ENCODE data around the gene PDE10A. TPM values are rescaled to one million over a fixed set of nuclear protein-coding genes. Genes with fewer than 3 reads are reported as not detected.
A peak's percentile ranks its signal among the peaks of the same experiment; 100 is the strongest.

Gene PDE10A
- total RNA-seq, 2 donors from 2014 or later, result 0.20 TPM; not detected in 1

GRCh38 chr6:165671222-165671768 is 8.3 kb upstream of the PDE10A start:
- no peaks in the 10 kb centered on the region for H3K36me3 Mint-ChIP-seq (ENCODE audit: low read depth)

GRCh38 chr6:165668951-165669350 is 5.9 kb upstream of the PDE10A start:
- no peaks in the 10 kb centered on the region for H3K9me3 ChIP-seq (ENCODE audit: control insufficient read depth, low read length, poor library complexity, severe bottlenecking)
- H3K27me3 Mint-ChIP-seq, result peaks cover 28% of the 10 kb centered on the region
- H3K27ac Mint-ChIP-seq, result no peak overlapping the region
- DNase-seq (no peak), ATAC-seq (no peak)
- H3K4me3 Mint-ChIP-seq, result no peak overlapping the region
- peaks cover 3% of the 10 kb centered on the region for H3K36me3 Mint-ChIP-seq (ENCODE audit: low read depth)
- H3K4me1 Mint-ChIP-seq, result peaks cover 8% of the 10 kb centered on the region

More at GRCh38 chr6:165671222-165671768, 8.3 kb upstream of the PDE10A start:
- Mint-ChIP-seq H3K4me1 (no peaks in the 10 kb centered on the region), H3K27ac (no peak overlapping the region), H3K27me3 (peaks cover 12% of the 10 kb centered on the region), H3K4me3 (no peak overlapping the region)
- H3K9me3 ChIP-seq (ENCODE audit: control insufficient read depth, low read length, poor library complexity, severe bottlenecking), result no peaks in the 10 kb centered on the region
- DNase-seq, result no peak
- ATAC-seq, result no peak

- Mint-ChIP-seq H3K27me3 (peaks cover 34% of the 10 kb centered on the region), H3K27ac (no peak overlapping the region), H3K4me1 (peaks cover 8% of the 10 kb centered on the region)
These were observed 2.3 kb upstream of the PDE10A start for GRCh38 chr6:165665384-165665672.

DNA sequence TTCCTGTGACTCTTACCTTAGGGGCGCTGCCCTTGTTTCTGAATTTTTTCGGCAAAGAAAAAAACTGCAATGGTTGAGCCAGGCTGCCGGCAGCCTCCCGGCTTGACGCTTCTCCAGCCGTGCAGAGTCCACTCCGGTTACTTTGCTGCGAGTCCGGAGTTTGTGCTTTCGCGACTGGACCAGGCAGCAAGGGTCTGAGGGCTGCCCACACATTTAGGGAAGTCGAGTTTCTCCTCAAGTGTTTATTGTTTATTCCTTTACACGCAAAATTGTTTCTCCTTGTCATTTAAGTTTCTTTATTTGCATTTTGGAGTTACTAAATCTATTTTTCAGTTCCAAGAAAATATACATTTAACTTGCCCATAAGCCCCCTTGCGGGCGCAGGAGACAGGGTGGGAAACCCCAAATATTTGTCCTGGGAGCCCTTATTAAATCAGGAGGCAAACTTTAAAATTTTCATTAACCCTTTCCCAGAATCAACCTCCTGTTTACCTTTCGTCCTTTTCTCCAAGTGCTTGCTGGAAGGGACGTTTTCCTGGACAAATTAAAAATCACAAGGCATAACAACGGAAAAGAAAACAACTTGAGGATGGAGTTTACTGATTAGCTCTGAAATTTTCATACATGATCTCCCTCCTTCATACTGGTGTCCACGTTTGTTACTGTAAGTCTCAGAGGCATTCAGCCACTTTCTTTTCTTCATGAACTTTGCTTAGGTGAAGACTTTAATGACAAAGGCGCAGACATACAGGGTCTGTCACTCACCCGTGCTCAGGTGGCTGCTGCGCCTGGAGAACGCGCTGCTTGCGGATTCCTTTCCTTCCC is 1.7 kb upstream of the PDE10A start:
- peaks cover 8% of the 10 kb centered on the region for H3K4me1 Mint-ChIP-seq
- peaks cover 35% of the 10 kb centered on the region for H3K27me3 Mint-ChIP-seq
- no peak overlapping the region for H3K27ac Mint-ChIP-seq
- H3K36me3 Mint-ChIP-seq (ENCODE audit: low read depth), result peaks cover 3% of the 10 kb centered on the region
- DNase-seq (no peak), ATAC-seq (no peak)
- H3K9me3 ChIP-seq (ENCODE audit: control insufficient read depth, low read length, poor library complexity, severe bottlenecking), result no peaks in the 10 kb centered on the region
- H3K4me3 Mint-ChIP-seq, result peak overlapping the region; percentile 57

More at GRCh38 chr6:165665384-165665672, 2.3 kb upstream of the PDE10A start:
- H3K9me3 ChIP-seq (ENCODE audit: control insufficient read depth, low read length, poor library complexity, severe bottlenecking), result no peaks in the 10 kb centered on the region
- H3K4me3 Mint-ChIP-seq, result no peak overlapping the region
- ATAC-seq (no peak), DNase-seq (no peak)
- peaks cover 3% of the 10 kb centered on the region for H3K36me3 Mint-ChIP-seq (ENCODE audit: low read depth)

DNA sequence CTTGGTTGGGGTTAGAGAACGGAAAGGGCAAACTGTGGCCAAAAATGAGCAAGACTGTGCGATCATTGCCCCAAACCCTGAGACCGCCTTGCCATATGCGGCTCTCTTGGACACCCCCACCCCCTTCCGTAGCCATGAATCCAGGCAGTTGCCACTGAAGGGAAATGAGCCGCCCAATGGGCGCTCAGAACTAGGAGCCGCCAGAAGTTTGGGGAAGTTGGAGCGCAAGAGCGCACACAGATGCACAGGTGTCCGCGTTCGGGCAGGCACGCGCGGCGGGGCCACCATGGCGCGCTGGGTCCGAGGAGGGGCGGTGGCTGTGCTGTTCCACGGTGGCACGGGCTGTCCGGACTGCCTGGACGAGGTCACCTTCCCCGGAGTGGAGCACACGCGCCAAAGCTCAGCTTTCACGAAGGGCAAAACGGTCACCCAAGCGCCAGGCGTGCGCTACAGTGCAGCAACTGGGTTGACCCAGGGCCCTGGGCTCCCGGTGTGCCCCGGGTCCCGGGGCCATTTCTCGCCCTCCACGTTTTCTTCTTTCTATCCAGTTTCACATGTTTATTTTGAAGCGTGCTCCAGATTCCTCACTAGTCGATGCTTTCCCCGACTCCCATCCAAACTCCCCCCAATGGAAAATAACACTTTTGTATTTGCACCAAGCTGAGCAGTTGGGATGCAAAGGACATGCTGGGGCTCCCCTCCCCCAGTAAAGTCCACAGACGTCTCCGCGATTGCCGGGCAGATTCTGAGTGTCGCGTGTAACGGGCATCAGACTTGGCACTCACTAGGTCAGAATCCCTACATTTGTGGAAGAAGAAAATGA is 906 bp upstream of the PDE10A start:
- ATAC-seq (no peak), DNase-seq (no peak)
- peak overlapping the region; percentile 62 for H3K4me3 Mint-ChIP-seq
- peaks cover 8% of the 10 kb centered on the region for H3K4me1 Mint-ChIP-seq
- no peak overlapping the region for H3K27ac Mint-ChIP-seq
- peaks cover 40% of the 10 kb centered on the region for H3K27me3 Mint-ChIP-seq
- no peaks in the 10 kb centered on the region for H3K9me3 ChIP-seq (ENCODE audit: control insufficient read depth, low read length, poor library complexity, severe bottlenecking)
- peaks cover 5% of the 10 kb centered on the region for H3K36me3 Mint-ChIP-seq (ENCODE audit: low read depth)

GRCh38 chr6:165663377-165663735 is 315 bp upstream of the PDE10A start:
- Mint-ChIP-seq H3K4me3 (peak overlapping the region; percentile 62), H3K36me3 (ENCODE audit: low read depth) (peaks cover 5% of the 10 kb centered on the region), H3K27me3 (peaks cover 46% of the 10 kb centered on the region), H3K27ac (no peak overlapping the region), H3K4me1 (peaks cover 8% of the 10 kb centered on the region)
- DNase-seq, result no peak
- no peaks in the 10 kb centered on the region for H3K9me3 ChIP-seq (ENCODE audit: control insufficient read depth, low read length, poor library complexity, severe bottlenecking)
- ATAC-seq, result no peak

- H3K27ac Mint-ChIP-seq, result no peak overlapping the region
- DNase-seq (no peak), ATAC-seq (no peak)
- H3K4me1 Mint-ChIP-seq, result peaks cover 8% of the 10 kb centered on the region
- peaks cover 5% of the 10 kb centered on the region for H3K36me3 Mint-ChIP-seq (ENCODE audit: low read depth)
- peak overlapping the region; percentile 45 for H3K4me3 Mint-ChIP-seq
- peaks cover 51% of the 10 kb centered on the region for H3K27me3 Mint-ChIP-seq
- H3K9me3 ChIP-seq (ENCODE audit: control insufficient read depth, low read length, poor library complexity, severe bottlenecking), result no peaks in the 10 kb centered on the region
These were observed 846 bp downstream of the PDE10A start for GRCh38 chr6:165662041-165662748.

DNA sequence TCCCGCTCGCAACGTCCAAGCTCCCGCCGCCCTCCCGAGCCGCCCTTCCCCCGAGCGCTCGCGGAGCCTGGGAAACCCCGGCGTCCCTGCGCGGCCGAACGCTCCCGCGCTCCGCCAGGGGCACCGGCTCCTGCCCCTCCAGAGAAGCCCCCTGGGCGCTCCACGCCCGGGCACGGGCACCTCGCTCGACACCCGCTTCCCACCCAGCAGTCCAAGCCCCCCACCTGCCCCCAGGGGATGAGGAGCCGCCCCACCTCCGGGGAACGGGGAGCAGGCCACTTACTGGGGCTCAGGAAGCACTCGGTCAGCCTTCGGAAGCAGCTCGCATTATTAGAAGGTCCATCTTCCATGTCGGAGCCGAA is 1.4 kb downstream of the PDE10A start:
- Mint-ChIP-seq H3K4me3 (no peak overlapping the region), H3K4me1 (peaks cover 8% of the 10 kb centered on the region), H3K36me3 (ENCODE audit: low read depth) (peaks cover 5% of the 10 kb centered on the region), H3K27ac (no peak overlapping the region), H3K27me3 (peaks cover 49% of the 10 kb centered on the region)
- DNase-seq, result no peak
- no peak for ATAC-seq
- no peaks in the 10 kb centered on the region for H3K9me3 ChIP-seq (ENCODE audit: control insufficient read depth, low read length, poor library complexity, severe bottlenecking)

DNA sequence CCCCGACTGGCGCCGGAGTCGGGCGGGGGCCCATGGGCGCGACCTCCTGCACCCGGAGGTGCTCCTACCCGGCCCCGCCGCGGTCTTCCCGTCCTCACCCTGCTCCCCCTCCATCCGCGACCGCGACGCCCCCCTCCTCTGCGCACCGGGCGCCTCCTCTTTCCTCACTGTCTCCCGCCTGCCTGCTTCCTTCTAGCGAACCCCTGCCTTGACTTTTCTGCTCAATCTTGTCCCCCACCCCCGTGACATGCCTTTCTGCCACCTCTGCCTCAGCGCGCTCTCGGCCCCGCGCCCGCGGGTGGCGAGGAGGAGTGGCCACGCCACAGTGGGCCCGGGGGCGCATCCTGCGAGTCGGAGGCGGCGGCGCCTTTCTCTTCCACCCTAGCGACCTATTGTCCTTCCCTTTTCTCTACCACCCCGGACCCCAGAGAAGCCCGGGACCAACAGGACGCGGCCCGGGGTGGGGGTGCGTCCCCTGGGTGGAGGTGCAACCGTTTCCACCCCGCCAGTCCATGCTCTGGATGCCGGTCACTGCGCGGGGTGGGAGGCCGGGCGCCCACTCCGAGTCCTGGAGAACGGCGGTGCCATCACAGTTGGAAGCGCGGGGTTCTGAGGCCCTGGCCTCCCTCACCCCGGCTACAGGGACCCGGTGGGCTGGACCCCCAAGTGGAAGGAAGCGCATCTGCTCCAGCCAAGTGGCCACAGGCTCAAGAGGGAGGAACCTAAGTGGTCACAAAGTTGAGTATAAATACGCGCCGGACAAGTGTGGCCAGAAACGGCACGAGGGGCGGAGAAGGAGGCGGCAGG is 2.0 kb downstream of the PDE10A start:
- no peak for DNase-seq
- Mint-ChIP-seq H3K27ac (no peak overlapping the region), H3K36me3 (ENCODE audit: low read depth) (peaks cover 5% of the 10 kb centered on the region), H3K4me1 (peaks cover 8% of the 10 kb centered on the region), H3K4me3 (peak overlapping the region; percentile 70), H3K27me3 (peaks cover 45% of the 10 kb centered on the region)
- no peaks in the 10 kb centered on the region for H3K9me3 ChIP-seq (ENCODE audit: control insufficient read depth, low read length, poor library complexity, severe bottlenecking)
- ATAC-seq, result no peak

GRCh38 chr6:165659945-165660856 is 2.8 kb downstream of the PDE10A start:
- H3K27ac Mint-ChIP-seq, result no peak overlapping the region
- H3K36me3 Mint-ChIP-seq (ENCODE audit: low read depth), result peaks cover 5% of the 10 kb centered on the region
- no peak for DNase-seq
- H3K27me3 Mint-ChIP-seq, result peaks cover 42% of the 10 kb centered on the region
- H3K4me1 Mint-ChIP-seq, result peaks cover 6% of the 10 kb centered on the region
- peak overlapping the region; percentile 45 for H3K4me3 Mint-ChIP-seq
- ATAC-seq, result no peak
- no peaks in the 10 kb centered on the region for H3K9me3 ChIP-seq (ENCODE audit: control insufficient read depth, low read length, poor library complexity, severe bottlenecking)

- Mint-ChIP-seq H3K36me3 (ENCODE audit: low read depth) (peaks cover 2% of the 10 kb centered on the region), H3K4me3 (no peak overlapping the region), H3K27me3 (peaks cover 25% of the 10 kb centered on the region), H3K27ac (no peak overlapping the region), H3K4me1 (no peaks in the 10 kb centered on the region)
- DNase-seq (no peak), ATAC-seq (no peak)
- H3K9me3 ChIP-seq (ENCODE audit: control insufficient read depth, low read length, poor library complexity, severe bottlenecking), result no peaks in the 10 kb centered on the region
These were observed 4.5 kb downstream of the PDE10A start for GRCh38 chr6:165658395-165659058.
